Mucosa of descending colon (tissue), 3 donors: ENCODE data around the gene DRD5. TPM values are rescaled to one million over a fixed set of nuclear protein-coding genes. Genes with fewer than 3 reads are reported as not detected.

Source experiments
- ATAC-seq: fragments of 200-7000 bp; cut with Tn5 transposase; one replicate; pipeline ENCODE4 v1.9.1; 2020; ENCODE audit warnings: mild to moderate bottlenecking, moderate library complexity
- DNase-seq, 3 donors: peaks; one replicate each; pipeline ENCODE4 v3.0.0-alpha.2; 2020
- H3K36me3 ChIP-seq: fragments of 200-600 bp; one replicate; pipeline ENCODE4 v1.8.0; 2021; ENCODE audit warnings: low read depth, mild to moderate bottlenecking
- H3K4me1 ChIP-seq: fragments of 200-600 bp; one replicate; pipeline ENCODE4 v1.8.0; 2021; ENCODE audit warnings: low read depth, mild to moderate bottlenecking
- H3K4me3 ChIP-seq: fragments of 200-600 bp; one replicate; pipeline ENCODE4 v1.8.0; 2021; ENCODE audit warnings: mild to moderate bottlenecking
- H3K9me3 ChIP-seq: fragments of 200-600 bp; one replicate; pipeline ENCODE4 v1.8.0; 2021; ENCODE audit warnings: mild to moderate bottlenecking
- CTCF ChIP-seq: fragments of 200-600 bp; IDR thresholded peaks from one replicate; pipeline ENCODE4 v1.8.0; 2022; ENCODE audit warnings: antibody characterized with exemption, mild to moderate bottlenecking
- intact Hi-C, 2 donors: fragments of 100-400 bp; cut with DNase I in 1 of 2; cut with micrococcal nuclease in 1 of 2; formaldehyde crosslinking; loops; one replicate each; pipeline versions ENCODE4 v1.11.0 to v1.11.1; 2022; cut with DNase I, micrococcal nuclease
- total RNA-seq, 3 donors: library from RNA; stranded (reverse); fragmentation: NEBNext Ultra II Directional in 2 of 3; extraction: Animal tissue kit (Norgen Biotek cat#: 25700) in 2 of 3; gene quantifications; one replicate each; pipeline versions ENCODE4 v1.2.1 to v1.2.4, GENCODE V29; 2021 to 2023
- donor health status: DM: no; HTN: no; CAD: no; lungs with moderate emphysema.
- donor health status: DM: no; HTN: no; CAD: no.
- donor health status: DM: no; HTN: yes; CAD: no.

The DRD5 gene
- total RNA-seq, 3 donors from 2014 or later = 0.13 TPM; not detected in 2

DNA sequence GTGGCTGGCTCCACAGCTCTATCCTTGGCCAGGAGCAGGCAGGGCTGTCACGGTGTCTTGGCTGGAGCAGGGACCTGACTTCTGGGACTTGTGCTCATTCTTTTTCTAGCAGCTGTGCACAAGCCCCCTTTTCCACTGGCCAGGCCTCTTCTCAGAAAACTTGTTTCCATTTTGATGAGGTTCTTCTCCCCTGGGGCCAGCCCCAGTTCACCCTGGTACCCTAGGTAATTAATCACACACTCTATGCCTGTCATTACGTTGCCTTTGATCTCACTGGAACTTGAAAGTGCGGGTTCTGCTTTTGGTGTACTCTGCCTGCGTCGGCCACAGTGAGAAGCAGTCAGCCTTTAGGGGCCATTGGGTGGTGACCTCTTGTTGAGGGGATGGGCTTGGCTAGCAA is 26.6 kb downstream of the DRD5 start:
- Histone ChIP-seq H3K4me3 (no peak overlapping the region), H3K4me1 (no peaks in the 10 kb centered on the region), H3K36me3 (no peaks in the 10 kb centered on the region), H3K9me3 (no peaks in the 10 kb centered on the region)
- ATAC-seq (no peak), DNase-seq (no peak)
- no peak for TF ChIP-seq CTCF
- intact Hi-C loops = no loop called here

- no peaks in the 10 kb centered on the region for H3K4me1 ChIP-seq
- H3K9me3 ChIP-seq = no peaks in the 10 kb centered on the region
- no peak for DNase-seq
- no peak overlapping the region for H3K4me3 ChIP-seq
- no peaks in the 10 kb centered on the region for H3K36me3 ChIP-seq
- TF ChIP-seq CTCF = no peak
- no peak for ATAC-seq
- intact Hi-C loops = no loop called here
Measured at GRCh38 chr4:9811806-9812205, 30.4 kb downstream of the DRD5 start.

- Histone ChIP-seq H3K36me3 (no peaks in the 10 kb centered on the region), H3K9me3 (no peaks in the 10 kb centered on the region), H3K4me1 (no peaks in the 10 kb centered on the region), H3K4me3 (no peak overlapping the region)
- TF ChIP-seq CTCF = no peak
- intact Hi-C loops = no loop called here
- DNase-seq (no peak), ATAC-seq (no peak)
Measured at GRCh38 chr4:9812501-9813340, 31.3 kb downstream of the DRD5 start.

- no peak overlapping the region for H3K4me3 ChIP-seq
- H3K9me3 ChIP-seq = no peaks in the 10 kb centered on the region
- intact Hi-C loops = no loop called here
- ATAC-seq = no peak
- DNase-seq = no peak
- no peaks in the 10 kb centered on the region for H3K36me3 ChIP-seq
- no peak for TF ChIP-seq CTCF
- no peaks in the 10 kb centered on the region for H3K4me1 ChIP-seq
Measured at GRCh38 chr4:9816285-9816684, 34.9 kb downstream of the DRD5 start.

- no peak for TF ChIP-seq CTCF
- Histone ChIP-seq H3K36me3 (no peaks in the 10 kb centered on the region), H3K9me3 (no peaks in the 10 kb centered on the region), H3K4me3 (no peak overlapping the region), H3K4me1 (no peaks in the 10 kb centered on the region)
- DNase-seq = no peak
- no peak for ATAC-seq
- intact Hi-C loops = no loop called here
Measured at GRCh38 chr4:9820343-9820742, 38.9 kb downstream of the DRD5 start.
